ENCODE results near the gene PTGER3. TPM values are rescaled to one million over a fixed set of nuclear protein-coding genes. Genes with fewer than 3 reads are reported as not detected.

The PTGER3 gene
- total RNA-seq, 1 experiment from 2014 or later, result 0.08 TPM

GRCh38 chr1:71019233-71019969, 28.2 kb downstream of the PTGER3 start:
- H3K4me3 ChIP-seq (ENCODE audit: low read depth in 2 of 2, low read length in 2 of 2), result no peak overlapping the region
- intact Hi-C loops (cut with micrococcal nuclease; ENCODE audit: unreplicated experiment) (no loop called here), in situ Hi-C loops (cut with HindIII; ENCODE audit: low pct_unique_long_range_greater_than_20kb, low sequenced_read_pairs) (no loop called here)
- ChIA-PET CTCF (no interaction called here), POLR2A (no interaction called here)
- H3K4me1 ChIP-seq (ENCODE audit: control insufficient read depth, insufficient read depth, low read length), result no peaks in the 10 kb centered on the region; the same call in 1 of the 2 replicates
- H3K27me3 ChIP-seq (ENCODE audit: control insufficient read depth, insufficient read depth, low read length), result no peaks in the 10 kb centered on the region
- H3K27ac ChIP-seq (ENCODE audit: low read length), result no peak overlapping the region
- TF ChIP-seq SIN3A (IDR thresholded peaks at IDR 0.05; ENCODE audit: borderline replicate concordance, insufficient read depth, low read depth, low read length), result no peak
- no peak for TF ChIP-seq TCF7L2 (IDR thresholded peaks at IDR 0.05; ENCODE audit: low read depth, low read length)
- no peak for TF ChIP-seq REST (IDR thresholded peaks at IDR 0.05; ENCODE audit: insufficient read depth in 1 of 2, low read depth in 2 of 2, low read length in 1 of 2)
- no peak for TF ChIP-seq POLR2AphosphoS5 (IDR thresholded peaks at IDR 0.05; ENCODE audit: low read depth, low read length)
- no peak for TF ChIP-seq CTCF (IDR thresholded peaks at IDR 0.05)
- H3K9me3 ChIP-seq (ENCODE audit: control insufficient read depth, insufficient read depth, low read depth, low read length), result no peaks in the 10 kb centered on the region
- BruUV-seq (replicated peaks), result no TSS peak
- H3K36me3 ChIP-seq (ENCODE audit: control insufficient read depth, insufficient read depth, low read length), result no peaks in the 10 kb centered on the region
- ATAC-seq, result no peak
- DNase-seq (ENCODE audit: low read depth, low spot score), result no peak

GRCh38 chr1:71018791-71019190, 28.8 kb downstream of the PTGER3 start:
- no peaks in the 10 kb centered on the region for H3K9me3 ChIP-seq (ENCODE audit: control insufficient read depth, insufficient read depth, low read depth, low read length)
- H3K4me1 ChIP-seq (ENCODE audit: control insufficient read depth, insufficient read depth, low read length), result no peaks in the 10 kb centered on the region; the same call in 1 of the 2 replicates
- ChIA-PET POLR2A (no interaction called here), CTCF (no interaction called here)
- H3K36me3 ChIP-seq (ENCODE audit: control insufficient read depth, insufficient read depth, low read length), result no peaks in the 10 kb centered on the region
- no peak for DNase-seq (ENCODE audit: low read depth, low spot score)
- TF ChIP-seq SIN3A (IDR thresholded peaks at IDR 0.05; ENCODE audit: borderline replicate concordance, insufficient read depth, low read depth, low read length), result no peak
- no peak for TF ChIP-seq REST (IDR thresholded peaks at IDR 0.05; ENCODE audit: insufficient read depth in 1 of 2, low read depth in 2 of 2, low read length in 1 of 2)
- TF ChIP-seq POLR2AphosphoS5 (IDR thresholded peaks at IDR 0.05; ENCODE audit: low read depth, low read length), result no peak
- no peak for ATAC-seq
- H3K27me3 ChIP-seq (ENCODE audit: control insufficient read depth, insufficient read depth, low read length), result no peaks in the 10 kb centered on the region
- no peak overlapping the region for H3K4me3 ChIP-seq (ENCODE audit: low read depth in 2 of 2, low read length in 2 of 2)
- intact Hi-C loops (cut with micrococcal nuclease; ENCODE audit: unreplicated experiment) (no loop called here), in situ Hi-C loops (cut with HindIII; ENCODE audit: low pct_unique_long_range_greater_than_20kb, low sequenced_read_pairs) (no loop called here)
- no peak overlapping the region for H3K27ac ChIP-seq (ENCODE audit: low read length)
- no TSS peak for BruUV-seq (replicated peaks)

Data from Panc1 (cell line).